RPMI7951 (cell line): ENCODE measurements around the gene PCP4L1. TPM values are rescaled to one million over a fixed set of nuclear protein-coding genes. Genes with fewer than 3 reads are reported as not detected.

Experiments used
- DNase-seq: peaks from one replicate; pipeline ENCODE4 v3.0.0-alpha.2; 2012; ENCODE audit warnings: low read depth
- total RNA-seq: library from RNA; depleted of rRNA; stranded (reverse); fragments of >200 nt; shearing (Covaris generic); gene quantifications from 2 replicates; pipeline ENCODE4 v1.2.3, GENCODE V29; 2014

PCP4L1 gene
- total RNA-seq, 1 experiment from 2014 or later: not detected

GRCh38 chr1:161266836-161267235 lies 8.3 kb downstream of the PCP4L1 start:
- DNase-seq: no peak

- no peak for DNase-seq
These were observed 8.8 kb downstream of the PCP4L1 start for GRCh38 chr1:161267321-161267720.

GRCh38 chr1:161273402-161273801 lies 14.9 kb downstream of the PCP4L1 start:
- DNase-seq: no peak

GRCh38 chr1:161274874-161275273 lies 16.3 kb downstream of the PCP4L1 start:
- no peak for DNase-seq

- no peak for DNase-seq
These were observed 24.4 kb downstream of the PCP4L1 start for GRCh38 chr1:161282991-161283390.

GRCh38 chr1:161285113-161285512 lies 26.6 kb downstream of the PCP4L1 start:
- DNase-seq: no peak

GRCh38 chr1:161285521-161285920 lies 27.0 kb downstream of the PCP4L1 start:
- DNase-seq: no peak

GRCh38 chr1:161287482-161288054 lies 29.0 kb downstream of the PCP4L1 start:
- DNase-seq: no peak

- no peak for DNase-seq
These were observed 32.2 kb downstream of the PCP4L1 start for GRCh38 chr1:161290779-161291178.

GRCh38 chr1:161297415-161297814 lies 38.9 kb downstream of the PCP4L1 start:
- DNase-seq: no peak

GRCh38 chr1:161298116-161298515 lies 39.6 kb downstream of the PCP4L1 start:
- DNase-seq: no peak

GRCh38 chr1:161299347-161299746 lies 40.8 kb downstream of the PCP4L1 start:
- DNase-seq: no peak

- no peak for DNase-seq
These were observed 41.9 kb downstream of the PCP4L1 start for GRCh38 chr1:161300478-161300877.

GRCh38 chr1:161304927-161305866 lies 46.7 kb downstream of the PCP4L1 start:
- no peak for DNase-seq

GRCh38 chr1:161305867-161306519 lies 47.4 kb downstream of the PCP4L1 start:
- DNase-seq: no peak

- DNase-seq: peak; percentile 24
These were observed 48.8 kb downstream of the PCP4L1 start for GRCh38 chr1:161307230-161307768.

- DNase-seq: no peak
These were observed 49.5 kb downstream of the PCP4L1 start for GRCh38 chr1:161307892-161308638.

- DNase-seq: no peak
These were observed 51.3 kb downstream of the PCP4L1 start, which contains the start of gene MPZ for GRCh38 chr1:161309868-161310267. Gene MPZ, minus strand, starts transcription at chr1:161309968. Its CDS starts 63 bp downstream, at chr1:161309905.

- no peak for DNase-seq
These were observed 53.1 kb downstream of the PCP4L1 start for GRCh38 chr1:161311595-161312181.

GRCh38 chr1:161313554-161314200 lies 55.1 kb downstream of the PCP4L1 start:
- no peak for DNase-seq
